GM12865 (cell line): Measurements from ENCODE around the gene TNS4.

Experiments
- DNase-seq: peaks from one replicate; pipeline ENCODE4 v3.0.0; 2010; ENCODE audit warnings: low read depth
- H3K4me3 ChIP-seq: 2 replicates; pipeline ENCODE4 v1.5.1; 2011; ENCODE audit warnings: mild to moderate bottlenecking, low read depth, low read length, control low read depth
- CTCF ChIP-seq: IDR thresholded peaks from 2 replicates; pipeline ENCODE4 v1.5.1; 2011; ENCODE audit warnings: low read length, control low read depth, low read depth, inconsistent platforms; ENCODE audit not compliant: insufficient read depth; ENCODE audit errors: missing control alignments

The TNS4 gene

GRCh38 chr17:40466298-40466971 lies 35.0 kb downstream of the TNS4 start:
- no peak for TF ChIP-seq CTCF

GRCh38 chr17:40464392-40464855 lies 37.0 kb downstream of the TNS4 start:
- no peak overlapping the region for H3K4me3 ChIP-seq
- no peak for TF ChIP-seq CTCF
- DNase-seq = no peak

More at GRCh38 chr17:40466298-40466971, 35.0 kb downstream of the TNS4 start:
- DNase-seq = no peak
- no peak overlapping the region for H3K4me3 ChIP-seq

GRCh38 chr17:40463122-40463550 lies 38.3 kb downstream of the TNS4 start:
- TF ChIP-seq CTCF = no peak
- no peak overlapping the region for H3K4me3 ChIP-seq
- no peak for DNase-seq

GRCh38 chr17:40462343-40463121 lies 38.9 kb downstream of the TNS4 start:
- DNase-seq = no peak
- TF ChIP-seq CTCF = no peak
- no peak overlapping the region for H3K4me3 ChIP-seq

- no peak for TF ChIP-seq CTCF
- H3K4me3 ChIP-seq = no peak overlapping the region
- no peak for DNase-seq
Measured at GRCh38 chr17:40461732-40462342, 39.6 kb downstream of the TNS4 start.

- H3K4me3 ChIP-seq = no peak overlapping the region
- no peak for TF ChIP-seq CTCF
- DNase-seq = no peak
Measured at GRCh38 chr17:40460968-40461731, 40.3 kb downstream of the TNS4 start.
